OCI-LY1 (cell line): ENCODE data around the gene SUCO.

Experiments used
- CTCF ChIP-seq: fragments of 200-600 bp; sonication (generic), shearing (Covaris generic); IDR thresholded peaks from 2 replicates; pipeline ENCODE4 v1.5.1; 2017; ENCODE audit warnings: mild to moderate bottlenecking, antibody characterized with exemption, low read length, moderate library complexity, mixed read lengths
- EZH2 ChIP-seq: fragments of 200-600 bp; sonication (generic), shearing (Covaris generic); IDR thresholded peaks from 2 replicates; pipeline ENCODE4 v1.8.0; 2017; ENCODE audit warnings: borderline replicate concordance, mixed run types, mild to moderate bottlenecking, antibody characterized with exemption, low read length, moderate library complexity, mixed read lengths

- no peak for TF ChIP-seq CTCF
- no peak for TF ChIP-seq EZH2
Observed at GRCh38 chr1:172607145-172607544, 74.2 kb downstream of the SUCO start.
